K562 (cell line): ENCODE data around the gene TXNRD2. TPM values are rescaled to one million over a fixed set of nuclear protein-coding genes. Genes with fewer than 3 reads are reported as not detected.

Source experiments
- CREM ChIP-seq: IDR thresholded peaks from 2 replicates; pipeline ENCODE4 v1.6.1; 2014; ENCODE audit warnings: antibody characterized with exemption, low read depth
- DMBX1 ChIP-seq: fragments of 250-450 bp; sonication (Bioruptor Pico); IDR thresholded peaks from 2 replicates; pipeline ENCODE4 v1.8.0; 2022; ENCODE audit warnings: inconsistent platforms, mild to moderate bottlenecking, moderate library complexity, borderline replicate concordance
- ERF ChIP-seq: fragments of 450-650 bp; formaldehyde crosslinking; IDR thresholded peaks from 2 replicates; pipeline ENCODE4 v1.4.0; 2020; ENCODE audit warnings: mild to moderate bottlenecking, mixed read lengths
- GABPB1 ChIP-seq: sonication (generic); formaldehyde crosslinking; IDR thresholded peaks from 2 replicates; pipeline ENCODE4 v1.8.0; 2022; ENCODE audit warnings: mild to moderate bottlenecking, missing genetic modification reagents
- MAFF ChIP-seq: IDR thresholded peaks from 2 replicates; pipeline ENCODE4 v1.6.1; 2012; ENCODE audit warnings: low read length, improper control_type of control experiment
- PTRF ChIP-seq: fragments of 450-650 bp; IDR thresholded peaks from 2 replicates; pipeline ENCODE4 v1.6.1; 2016; ENCODE audit warnings: mild to moderate bottlenecking, missing genetic modification characterization, missing compliant biosample characterization
- PURB ChIP-seq: sonication (generic); formaldehyde crosslinking; IDR thresholded peaks from 2 replicates; pipeline ENCODE4 v1.9.0; 2021; ENCODE audit warnings: low read depth, mild to moderate bottlenecking, missing genetic modification reagents
- SPI1 ChIP-seq: IDR thresholded peaks from 2 replicates; pipeline ENCODE4 v1.6.1; 2011; ENCODE audit warnings: low read depth, low read length, control low read depth, borderline replicate concordance
- THRAP3 ChIP-seq: fragments of 450-650 bp; IDR thresholded peaks from 2 replicates; pipeline ENCODE4 v1.6.1; 2016; ENCODE audit warnings: mild to moderate bottlenecking, inconsistent platforms, borderline replicate concordance
- YY1 ChIP-seq, 3 experiments: IDR thresholded peaks; 2 replicates each; pipeline ENCODE4 v1.6.1; 2011; ENCODE audit warnings: low read length in 2 of 3, mild to moderate bottlenecking in 2 of 3, moderate library complexity in 2 of 3, borderline replicate concordance in 1 of 3, control low read depth in 1 of 3, low read depth in 1 of 3; ENCODE audit not compliant: insufficient read depth in 3 of 3, insufficient replicate concordance in 2 of 3, control insufficient read depth in 1 of 3, insufficient read length in 1 of 3; ENCODE audit errors: extremely low read depth in 1 of 3
- ZBTB1 ChIP-seq: sonication (generic); formaldehyde crosslinking; IDR thresholded peaks from 2 replicates; pipeline ENCODE4 v1.8.1; 2023; ENCODE audit warnings: missing genetic modification reagents, low read depth, mild to moderate bottlenecking, borderline replicate concordance
- ZNF324 ChIP-seq: fragments of 250-450 bp; sonication (Bioruptor Pico); IDR thresholded peaks from 2 replicates; pipeline ENCODE4 v1.4.0; 2020; ENCODE audit warnings: mild to moderate bottlenecking
- ZNF583 ChIP-seq: fragments of 250-450 bp; sonication (Bioruptor Pico); IDR thresholded peaks from 2 replicates; pipeline ENCODE4 v1.4.0; 2020
- polyA plus RNA-seq, 8 experiments: library from polyadenylated mRNA; depleted of rRNA in 4 of 8; stranded (reverse) in 5 of 8; unstranded in 3 of 8; fragments of >200 nt; fragmentation: Nextera tagmentation in 2 of 8; fragmentation: Illumina TruSeq in 1 of 8; extraction: Ambion mirVana in 2 of 8; extraction: Trizol in 1 of 8; gene quantifications; 2 replicates each; pipeline versions ENCODE4 v1.2.1 to v1.2.3, GENCODE V29; 2011 to 2014; ENCODE audit warnings: inconsistent platforms in 1 of 8, missing spikeins in 1 of 8
- total RNA-seq, 7 experiments: library from RNA; depleted of rRNA in 6 of 7; stranded (reverse); fragments of >200 nt in 6 of 7; fragmentation: Illumina TruSeq in 2 of 7; extraction: Trizol in 2 of 7; gene quantifications; 2 replicates each; pipeline versions ENCODE4 v1.2.1 to v1.2.3, GENCODE V29; 2011 to 2021; ENCODE audit warnings: low replicate concordance in 1 of 7
- TF ChIP-seq, protein P1 (sequence below): fragments of 250-450 bp; sonication (Bioruptor Pico); IDR thresholded peaks from 2 replicates; pipeline ENCODE4 v1.8.0; 2022; ENCODE audit warnings: inconsistent platforms, mild to moderate bottlenecking, moderate library complexity, borderline replicate concordance
- TF ChIP-seq, protein P2 (sequence below): fragments of 250-450 bp; sonication (Bioruptor Pico); IDR thresholded peaks from 2 replicates; pipeline ENCODE4 v1.4.0; 2020
- TF ChIP-seq, protein P3 (sequence below), 3 experiments: fragments of 200-800 bp in 1 of 3; fragments of 250-450 bp in 1 of 3; fragments of 450-650 bp in 1 of 3; sonication (Bioruptor Pico) in 1 of 3; sonication (Bioruptor generic) in 1 of 3; formaldehyde crosslinking in 1 of 3; IDR thresholded peaks; 2 replicates each; pipeline versions ENCODE4 v1.6.1 to v1.8.0; 2016 to 2022; ENCODE audit warnings: mild to moderate bottlenecking in 2 of 3, missing genetic modification characterization in 2 of 3, missing compliant biosample characterization in 1 of 3, moderate library complexity in 1 of 3
- TF ChIP-seq, protein P4 (sequence below): sonication (generic); formaldehyde crosslinking; IDR thresholded peaks from 2 replicates; pipeline ENCODE4 v1.8.1; 2023; ENCODE audit warnings: mild to moderate bottlenecking, missing genetic modification reagents

The TXNRD2 gene
- total and polyA plus RNA-seq, 9 of the 15 experiments (the other 6 are each of a cell fraction or from before 2014, with no cell fraction given), result 3.3 to 80.2 (median 49.4) TPM

DNA sequence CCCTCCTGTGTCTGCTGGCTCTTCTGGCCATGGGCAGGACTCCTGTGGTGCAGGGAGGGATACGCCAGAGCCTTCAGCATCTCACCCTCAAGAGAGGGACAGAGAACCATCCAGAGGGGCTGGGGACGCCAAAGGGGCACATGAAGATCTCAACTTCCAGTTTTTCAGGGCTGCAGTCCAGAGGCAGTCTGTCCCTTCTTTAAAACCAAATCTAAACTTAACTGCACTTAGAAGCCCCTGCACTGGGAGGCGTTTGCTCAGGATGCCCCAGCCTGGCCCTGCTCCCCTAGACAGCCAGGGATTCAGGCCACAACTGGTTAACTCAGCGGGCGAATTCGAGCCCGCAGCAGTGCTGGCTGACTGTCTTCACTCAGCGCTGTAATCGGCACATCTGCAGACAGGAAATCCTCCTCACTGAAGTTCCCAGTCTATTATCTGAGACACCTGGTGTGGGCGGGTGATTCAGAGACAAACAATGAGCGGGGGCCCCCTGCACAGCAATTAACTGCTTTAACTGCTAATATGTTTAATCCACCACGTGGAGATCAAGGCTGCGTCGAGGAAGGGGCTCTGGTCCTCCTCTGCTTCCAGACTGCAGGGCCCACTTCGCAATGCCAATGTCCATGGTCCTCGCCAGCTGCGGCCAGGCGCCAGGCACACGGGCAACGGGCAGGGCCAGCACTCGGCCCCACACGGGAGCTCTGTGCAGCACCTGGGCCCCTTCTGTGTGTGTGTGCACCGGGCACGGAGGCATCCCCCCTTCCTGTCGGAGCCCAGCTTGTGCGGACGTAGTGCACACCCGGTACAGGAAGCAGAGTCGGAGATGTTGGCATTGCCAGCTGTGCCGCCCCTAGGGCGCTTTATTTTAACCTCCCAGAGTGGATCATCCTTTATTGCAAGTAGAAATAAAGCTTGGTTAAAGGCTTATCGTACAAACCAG, 50.0 kb downstream of the TXNRD2 start (continued):
- TF ChIP-seq, protein P1, sequence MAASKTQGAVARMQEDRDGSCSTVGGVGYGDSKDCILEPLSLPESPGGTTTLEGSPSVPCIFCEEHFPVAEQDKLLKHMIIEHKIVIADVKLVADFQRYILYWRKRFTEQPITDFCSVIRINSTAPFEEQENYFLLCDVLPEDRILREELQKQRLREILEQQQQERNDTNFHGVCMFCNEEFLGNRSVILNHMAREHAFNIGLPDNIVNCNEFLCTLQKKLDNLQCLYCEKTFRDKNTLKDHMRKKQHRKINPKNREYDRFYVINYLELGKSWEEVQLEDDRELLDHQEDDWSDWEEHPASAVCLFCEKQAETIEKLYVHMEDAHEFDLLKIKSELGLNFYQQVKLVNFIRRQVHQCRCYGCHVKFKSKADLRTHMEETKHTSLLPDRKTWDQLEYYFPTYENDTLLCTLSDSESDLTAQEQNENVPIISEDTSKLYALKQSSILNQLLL (CRISPR knock-in tag), result no peak
- no peak for TF ChIP-seq PURB (CRISPR knock-in tag)
- peak; percentile 58 for TF ChIP-seq MAFF
- no peak for TF ChIP-seq THRAP3
- TF ChIP-seq ZNF324, result peak; percentile 62
- TF ChIP-seq YY1 (IDR thresholded peaks at IDR 0.05; ENCODE audit: borderline replicate concordance in 1 of 3, control insufficient read depth in 1 of 3, extremely low read depth in 1 of 3, insufficient read depth in 3 of 3, insufficient read length in 1 of 3, insufficient replicate concordance in 2 of 3, low read depth in 1 of 3, low read length in 2 of 3), result peak in 2 of 3 experiments; percentile 32 to 52
- TF ChIP-seq ERF (CRISPR knock-in tag), result peak; percentile 91
- TF ChIP-seq DMBX1 (CRISPR knock-in tag), result peak; percentile 96
- no peak for TF ChIP-seq PTRF (tag)
- TF ChIP-seq, protein P2, sequence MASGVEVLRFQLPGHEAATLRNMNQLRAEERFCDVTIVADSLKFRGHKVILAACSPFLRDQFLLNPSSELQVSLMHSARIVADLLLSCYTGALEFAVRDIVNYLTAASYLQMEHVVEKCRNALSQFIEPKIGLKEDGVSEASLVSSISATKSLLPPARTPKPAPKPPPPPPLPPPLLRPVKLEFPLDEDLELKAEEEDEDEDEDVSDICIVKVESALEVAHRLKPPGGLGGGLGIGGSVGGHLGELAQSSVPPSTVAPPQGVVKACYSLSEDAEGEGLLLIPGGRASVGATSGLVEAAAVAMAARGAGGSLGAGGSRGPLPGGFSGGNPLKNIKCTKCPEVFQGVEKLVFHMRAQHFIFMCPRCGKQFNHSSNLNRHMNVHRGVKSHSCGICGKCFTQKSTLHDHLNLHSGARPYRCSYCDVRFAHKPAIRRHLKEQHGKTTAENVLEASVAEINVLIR, result 0 out of 2 replicates have a peak, but pooled peaks have one; percentile 24
- TF ChIP-seq CREM, result peak; percentile 85
- no peak for TF ChIP-seq GABPB1 (CRISPR knock-in tag)
- TF ChIP-seq SPI1, result peak; percentile 69; the same call in 1 of the 2 replicates
- TF ChIP-seq, protein P3, sequence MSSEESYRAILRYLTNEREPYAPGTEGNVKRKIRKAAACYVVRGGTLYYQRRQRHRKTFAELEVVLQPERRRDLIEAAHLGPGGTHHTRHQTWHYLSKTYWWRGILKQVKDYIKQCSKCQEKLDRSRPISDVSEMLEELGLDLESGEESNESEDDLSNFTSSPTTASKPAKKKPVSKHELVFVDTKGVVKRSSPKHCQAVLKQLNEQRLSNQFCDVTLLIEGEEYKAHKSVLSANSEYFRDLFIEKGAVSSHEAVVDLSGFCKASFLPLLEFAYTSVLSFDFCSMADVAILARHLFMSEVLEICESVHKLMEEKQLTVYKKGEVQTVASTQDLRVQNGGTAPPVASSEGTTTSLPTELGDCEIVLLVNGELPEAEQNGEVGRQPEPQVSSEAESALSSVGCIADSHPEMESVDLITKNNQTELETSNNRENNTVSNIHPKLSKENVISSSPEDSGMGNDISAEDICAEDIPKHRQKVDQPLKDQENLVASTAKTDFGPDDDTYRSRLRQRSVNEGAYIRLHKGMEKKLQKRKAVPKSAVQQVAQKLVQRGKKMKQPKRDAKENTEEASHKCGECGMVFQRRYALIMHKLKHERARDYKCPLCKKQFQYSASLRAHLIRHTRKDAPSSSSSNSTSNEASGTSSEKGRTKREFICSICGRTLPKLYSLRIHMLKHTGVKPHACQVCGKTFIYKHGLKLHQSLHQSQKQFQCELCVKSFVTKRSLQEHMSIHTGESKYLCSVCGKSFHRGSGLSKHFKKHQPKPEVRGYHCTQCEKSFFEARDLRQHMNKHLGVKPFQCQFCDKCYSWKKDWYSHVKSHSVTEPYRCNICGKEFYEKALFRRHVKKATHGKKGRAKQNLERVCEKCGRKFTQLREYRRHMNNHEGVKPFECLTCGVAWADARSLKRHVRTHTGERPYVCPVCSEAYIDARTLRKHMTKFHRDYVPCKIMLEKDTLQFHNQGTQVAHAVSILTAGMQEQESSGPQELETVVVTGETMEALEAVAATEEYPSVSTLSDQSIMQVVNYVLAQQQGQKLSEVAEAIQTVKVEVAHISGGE (CRISPR knock-in tag; IDR thresholded peaks at IDR 0.05), result peak in 2 of 3 experiments; percentile 36 to 76; a peak in 2 of 6 replicates
- TF ChIP-seq, protein P4, sequence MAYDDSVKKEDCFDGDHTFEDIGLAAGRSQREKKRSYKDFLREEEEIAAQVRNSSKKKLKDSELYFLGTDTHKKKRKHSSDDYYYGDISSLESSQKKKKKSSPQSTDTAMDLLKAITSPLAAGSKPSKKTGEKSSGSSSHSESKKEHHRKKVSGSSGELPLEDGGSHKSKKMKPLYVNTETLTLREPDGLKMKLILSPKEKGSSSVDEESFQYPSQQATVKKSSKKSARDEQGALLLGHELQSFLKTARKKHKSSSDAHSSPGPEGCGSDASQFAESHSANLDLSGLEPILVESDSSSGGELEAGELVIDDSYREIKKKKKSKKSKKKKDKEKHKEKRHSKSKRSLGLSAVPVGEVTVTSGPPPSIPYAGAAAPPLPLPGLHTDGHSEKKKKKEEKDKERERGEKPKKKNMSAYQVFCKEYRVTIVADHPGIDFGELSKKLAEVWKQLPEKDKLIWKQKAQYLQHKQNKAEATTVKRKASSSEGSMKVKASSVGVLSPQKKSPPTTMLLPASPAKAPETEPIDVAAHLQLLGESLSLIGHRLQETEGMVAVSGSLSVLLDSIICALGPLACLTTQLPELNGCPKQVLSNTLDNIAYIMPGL (CRISPR knock-in tag), result peak; percentile 84; the same call in 1 of the 2 replicates
- TF ChIP-seq ZNF583, result peak; percentile 52
- no peak for TF ChIP-seq ZBTB1 (CRISPR knock-in tag)
